GM18907 (cell line): ENCODE data around the gene TBC1D32.
"Not testable (repeated sequence)": the region's sequence is repeated elsewhere in the genome, so short reads cannot be mapped to it uniquely, and the experiment has no call there.

ENCODE experiments used
- ATAC-seq: cut with Tn5 transposase; IDR thresholded peaks from one replicate; pipeline ENCODE4 v1.9.1; 2021; ENCODE audit warnings: mild to moderate bottlenecking, moderate library complexity; ENCODE audit not compliant: unreplicated experiment

TBC1D32 gene

GRCh38 chr6:121157906-121158305 is 176.4 kb downstream of the TBC1D32 start:
- no peak for ATAC-seq

GRCh38 chr6:121143476-121143875 is 190.8 kb downstream of the TBC1D32 start:
- no peak for ATAC-seq

GRCh38 chr6:121142093-121142492 is 192.2 kb downstream of the TBC1D32 start:
- no peak for ATAC-seq

- ATAC-seq: no peak
These were observed 198.9 kb downstream of the TBC1D32 start for GRCh38 chr6:121135425-121135824.

- no peak for ATAC-seq
These were observed 199.4 kb downstream of the TBC1D32 start for GRCh38 chr6:121134922-121135321.

- ATAC-seq: no peak
These were observed 209.7 kb downstream of the TBC1D32 start for GRCh38 chr6:121124600-121124999.

- ATAC-seq: no peak
These were observed 221.9 kb downstream of the TBC1D32 start for GRCh38 chr6:121112356-121112755.

GRCh38 chr6:121110733-121111132 is 223.5 kb downstream of the TBC1D32 start:
- ATAC-seq: no peak

- no peak for ATAC-seq
These were observed 227.3 kb downstream of the TBC1D32 start for GRCh38 chr6:121106962-121107361.

GRCh38 chr6:121105461-121105860 is 228.8 kb downstream of the TBC1D32 start:
- ATAC-seq: no peak

- ATAC-seq: no peak
These were observed 240.4 kb downstream of the TBC1D32 start for GRCh38 chr6:121093928-121094327.

- no peak for ATAC-seq
These were observed 243.8 kb downstream of the TBC1D32 start for GRCh38 chr6:121090492-121090891.

- no peak for ATAC-seq
These were observed 247.4 kb downstream of the TBC1D32 start for GRCh38 chr6:121086876-121087275.

- ATAC-seq: no peak
These were observed 258.2 kb downstream of the TBC1D32 start for GRCh38 chr6:121076119-121076518.

- not testable (repeated sequence) for ATAC-seq
These were observed 265.5 kb downstream of the TBC1D32 start for GRCh38 chr6:121068749-121069148.

- ATAC-seq: no peak
These were observed 266.9 kb downstream of the TBC1D32 start for GRCh38 chr6:121067381-121067780.

GRCh38 chr6:121064345-121064744 is 269.9 kb downstream of the TBC1D32 start:
- ATAC-seq: no peak

GRCh38 chr6:121055572-121056163 is 278.6 kb downstream of the TBC1D32 start:
- ATAC-seq: peak; percentile 85

- ATAC-seq: not testable (repeated sequence)
These were observed 285.7 kb downstream of the TBC1D32 start for GRCh38 chr6:121048593-121048992.

GRCh38 chr6:121044905-121045304 is 289.4 kb downstream of the TBC1D32 start:
- not testable (repeated sequence) for ATAC-seq

- ATAC-seq: not testable (repeated sequence)
These were observed 290.6 kb downstream of the TBC1D32 start for GRCh38 chr6:121043706-121044105.

- ATAC-seq: not testable (repeated sequence)
These were observed 291.1 kb downstream of the TBC1D32 start for GRCh38 chr6:121043211-121043610.

GRCh38 chr6:121042766-121043165 is 291.5 kb downstream of the TBC1D32 start:
- no peak for ATAC-seq
